ENCODE data around the gene LACTB.

The LACTB gene

DNA sequence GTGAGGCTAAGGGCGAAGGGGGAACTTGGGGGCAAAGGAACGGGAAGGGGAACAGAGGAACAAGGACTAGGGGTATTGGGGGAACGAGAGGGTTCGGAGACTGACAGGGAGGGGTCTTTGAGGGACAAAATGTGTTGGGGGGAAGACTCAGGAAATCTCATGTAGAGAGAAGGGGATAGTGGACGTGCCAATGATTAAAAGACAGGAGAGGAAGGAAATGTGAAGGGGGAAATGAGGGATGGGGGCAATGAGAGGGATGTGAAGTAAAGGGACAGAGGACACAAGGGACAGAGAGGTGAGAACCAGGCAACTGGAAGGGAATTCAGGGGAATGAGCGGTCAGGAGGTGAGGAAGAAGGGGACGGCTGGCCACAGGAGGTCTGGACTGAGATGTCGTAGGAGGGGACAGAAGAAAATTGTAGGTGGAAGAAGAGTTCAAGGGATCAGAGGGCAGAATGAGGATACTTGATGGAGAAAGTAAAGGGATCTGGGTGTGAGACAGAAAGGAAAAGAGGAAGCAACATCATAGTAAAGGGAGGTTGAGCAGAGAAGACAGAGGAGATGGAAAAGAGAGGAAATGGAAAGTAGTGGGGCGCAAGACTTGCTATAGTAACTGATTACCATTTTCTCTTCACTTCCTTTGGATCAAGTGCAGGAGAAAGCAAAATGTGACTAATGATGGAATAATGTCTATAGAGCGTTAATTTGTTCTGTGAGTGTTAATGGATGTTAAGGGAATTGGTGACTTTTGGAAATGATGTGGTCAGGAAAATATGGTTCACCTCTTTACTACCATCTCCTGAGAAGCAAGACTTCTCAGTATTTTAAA lies 68.5 kb downstream of the LACTB start:
- peak overlapping the region; percentile 95 for H3K4me3 Mint-ChIP-seq
- no peak for ATAC-seq (replicated peaks; ENCODE audit: extremely low read depth, poor library complexity, severe bottlenecking)
- peak overlapping the region; percentile 93 for H3K27ac Mint-ChIP-seq (ENCODE audit: low read depth)
- no peak for DNase-seq (ENCODE audit: low spot score in 2 of 2)
- H3K9me3 Mint-ChIP-seq: no peaks in the 10 kb centered on the region
- peaks cover 43% of the 10 kb centered on the region for H3K4me1 Mint-ChIP-seq
- H3K27me3 Mint-ChIP-seq: no peaks in the 10 kb centered on the region
- H3K36me3 Mint-ChIP-seq (ENCODE audit: insufficient read depth): peaks cover 11% of the 10 kb centered on the region

- H3K4me1 Mint-ChIP-seq: peaks cover 51% of the 10 kb centered on the region
- peaks cover 11% of the 10 kb centered on the region for H3K36me3 Mint-ChIP-seq (ENCODE audit: insufficient read depth)
- H3K4me3 Mint-ChIP-seq: peak overlapping the region; percentile 95
- no peaks in the 10 kb centered on the region for H3K9me3 Mint-ChIP-seq
- DNase-seq (ENCODE audit: low spot score in 2 of 2) (no peak), ATAC-seq (replicated peaks; ENCODE audit: extremely low read depth, poor library complexity, severe bottlenecking) (no peak)
- no peaks in the 10 kb centered on the region for H3K27me3 Mint-ChIP-seq
- peak overlapping the region; percentile 93 for H3K27ac Mint-ChIP-seq (ENCODE audit: low read depth)
These were observed 69.3 kb downstream of the LACTB start for GRCh38 chr15:63190769-63191649.
